MV-4-11 (cell line): Measurements from ENCODE around the gene DLX4.

Experiments used
- DNase-seq: peaks from one replicate; lab custom pipeline; 2025; lab: John Stamatoyannopoulos, UW

DLX4 gene

DNA sequence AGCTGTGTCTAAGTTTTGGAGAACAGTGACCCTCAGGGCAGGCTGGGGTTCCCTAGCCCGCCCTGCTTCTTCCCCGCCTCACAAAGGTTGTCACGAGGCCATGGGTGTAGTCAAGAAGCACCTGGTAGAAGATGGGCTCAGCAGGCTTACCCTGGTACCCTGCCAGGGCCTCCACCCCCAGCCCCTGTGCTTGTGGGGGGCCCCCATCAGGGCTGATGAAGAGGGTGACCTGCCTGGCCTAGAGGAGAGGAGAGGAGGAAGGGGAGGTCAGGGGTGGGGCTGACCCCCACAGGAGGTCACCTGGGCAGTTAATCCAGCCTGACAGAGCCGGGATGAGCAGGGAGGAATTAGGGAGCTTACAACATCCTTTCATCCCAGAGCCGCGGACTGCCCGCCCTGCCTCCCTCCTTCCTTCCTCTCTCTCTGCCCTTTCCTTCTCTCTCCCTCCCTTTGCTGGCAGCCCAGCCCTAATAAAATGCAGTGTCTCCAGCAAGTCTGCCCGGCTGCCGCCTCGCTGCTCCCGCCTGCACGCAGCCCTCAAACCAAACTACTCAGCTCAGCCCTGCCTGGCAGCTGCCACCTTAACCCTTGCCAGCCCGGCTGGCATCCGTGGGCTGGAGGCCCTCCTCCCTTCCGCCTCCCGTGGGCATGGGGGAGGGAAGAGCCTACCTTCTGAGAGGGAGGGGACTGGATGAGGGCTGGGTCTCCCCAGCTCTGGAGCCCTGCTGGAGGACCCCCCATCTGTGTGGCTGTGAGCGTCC lies 18.9 kb downstream of the DLX4 start:
- no peak for DNase-seq

- no peak for DNase-seq
These were observed 20.5 kb downstream of the DLX4 start for GRCh38 chr17:49989518-49989880.

- DNase-seq, result no peak
These were observed 21.3 kb downstream of the DLX4 start for GRCh38 chr17:49990331-49990730.

DNA sequence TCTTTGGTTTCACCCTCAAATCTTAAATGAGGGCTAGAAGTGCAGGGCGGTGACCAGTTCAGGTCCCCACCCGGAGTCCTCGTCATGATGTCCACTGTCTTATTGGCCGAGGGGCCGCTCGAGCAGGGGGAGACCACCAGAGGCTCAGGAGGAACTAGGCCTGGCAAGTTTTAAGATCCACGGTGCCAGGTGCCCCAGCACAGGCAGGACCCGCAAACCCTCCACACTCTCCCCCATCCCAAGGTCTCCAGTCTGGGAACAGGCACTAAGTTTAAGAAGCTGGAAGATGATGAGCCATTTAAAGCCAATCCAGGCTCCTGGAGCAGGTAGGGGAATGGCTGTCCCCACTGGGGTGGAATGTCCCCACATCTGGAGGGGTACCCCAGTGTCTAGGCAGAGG lies 21.9 kb downstream of the DLX4 start:
- DNase-seq, result no peak

- DNase-seq, result no peak
These were observed 22.4 kb downstream of the DLX4 start for GRCh38 chr17:49991409-49991808.

GRCh38 chr17:49992191-49992932 lies 23.4 kb downstream of the DLX4 start:
- no peak for DNase-seq

- no peak for DNase-seq
These were observed 24.0 kb downstream of the DLX4 start for GRCh38 chr17:49992933-49993422.

DNA sequence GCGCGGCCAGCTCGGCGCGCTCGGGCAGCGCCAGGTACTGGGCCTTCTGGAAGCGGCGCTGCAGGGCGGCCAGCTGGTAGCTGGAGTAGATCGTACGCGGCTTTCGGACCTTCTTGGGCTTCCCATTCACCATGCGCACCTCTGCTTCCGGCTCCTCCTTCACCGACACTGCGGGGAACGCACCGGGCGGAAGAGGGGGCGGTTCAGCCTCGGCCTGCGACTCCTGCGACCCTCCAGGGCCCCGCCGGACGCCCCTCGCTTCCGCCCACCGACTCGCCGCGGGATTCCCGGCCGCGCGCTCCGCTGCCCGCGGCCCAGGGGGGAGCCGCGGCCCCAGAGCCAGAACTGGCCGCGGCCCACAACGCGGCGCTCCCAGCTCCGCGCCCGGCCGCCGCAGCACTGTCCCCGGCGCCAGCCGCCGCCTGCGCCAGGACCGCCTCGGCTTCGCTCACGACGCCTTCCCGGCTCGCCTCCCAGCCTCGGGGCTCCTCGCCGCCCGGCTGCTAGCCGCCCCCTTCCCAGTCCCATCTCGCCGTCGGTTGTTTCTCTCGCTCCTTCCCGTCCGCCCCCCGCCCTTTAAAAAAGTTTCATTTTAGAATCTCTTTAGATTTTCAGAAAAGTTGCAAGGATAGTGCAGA lies 24.6 kb downstream of the DLX4 start:
- DNase-seq, result no peak

DNA sequence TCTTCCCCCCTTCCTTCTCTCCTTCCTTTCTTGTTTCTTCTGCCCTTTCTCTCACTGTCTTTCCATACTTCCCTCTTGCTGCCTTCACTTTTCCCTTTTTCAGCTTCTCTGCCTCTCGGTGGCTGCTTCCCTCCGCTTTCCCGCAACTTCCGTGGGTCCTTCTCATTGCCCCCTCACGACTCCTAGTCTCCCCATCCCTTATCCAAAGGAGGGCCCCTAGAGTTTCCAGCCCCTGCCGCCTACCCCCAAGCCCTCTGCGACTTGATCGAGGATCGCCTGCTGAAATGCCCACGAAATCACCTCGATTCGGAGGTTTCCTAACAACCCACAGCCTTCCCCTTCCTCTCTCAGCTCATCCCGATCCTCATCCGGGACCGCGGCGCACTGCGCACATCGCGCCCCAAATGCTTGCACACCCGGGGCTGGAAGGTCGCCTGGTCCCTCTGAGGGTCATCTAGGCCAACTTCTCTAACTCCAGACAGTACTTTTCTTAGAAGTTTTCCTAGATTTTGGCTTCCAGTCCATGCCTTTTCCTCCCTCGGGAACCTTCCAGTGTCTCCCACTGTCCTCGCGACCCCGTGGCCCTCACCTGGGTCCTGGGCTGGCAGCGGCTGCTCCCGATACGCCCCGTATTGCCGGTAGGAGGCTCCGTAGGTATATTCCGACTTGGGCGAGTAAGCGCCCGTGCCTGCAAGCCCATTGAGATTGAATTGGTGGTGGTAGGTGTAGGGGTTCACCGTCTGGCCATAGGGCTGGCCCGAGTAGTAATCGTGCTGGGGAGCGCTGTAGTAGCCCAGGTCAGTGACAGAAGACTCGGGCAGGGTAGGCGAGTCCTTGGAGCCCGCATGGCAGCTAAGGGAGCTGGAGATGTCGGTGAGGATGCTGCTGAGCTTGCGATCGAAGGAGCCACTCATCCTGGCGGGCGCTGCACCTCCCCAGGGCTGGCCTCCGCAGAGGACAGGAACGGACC lies 25.4 kb downstream of the DLX4 start:
- no peak for DNase-seq

GRCh38 chr17:49995055-49995738 lies 26.2 kb downstream of the DLX4 start, which contains the start of gene DLX3:
Gene DLX3, minus strand, starts transcription at chr17:49995224. Its CDS starts 226 bp downstream, at chr17:49994998.
- DNase-seq, result peak; percentile 4

DNA sequence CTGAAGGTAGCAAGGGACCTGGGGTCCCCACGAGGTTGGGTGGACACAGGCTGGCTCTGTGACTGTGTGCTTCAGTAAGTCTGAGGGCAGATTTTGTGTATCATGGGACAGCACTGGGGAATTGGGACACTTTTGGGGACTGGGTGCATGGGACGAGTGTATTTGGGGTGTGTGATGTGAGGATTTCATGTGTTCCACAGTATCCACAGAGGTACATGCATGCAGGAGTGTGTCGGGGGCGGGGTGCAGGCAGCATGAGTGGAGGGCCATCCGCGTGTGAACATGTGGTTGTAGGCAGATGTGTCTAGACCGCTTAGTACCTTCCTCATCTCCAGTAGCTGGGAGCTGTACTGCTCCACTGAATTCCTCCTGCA lies 27.1 kb downstream of the DLX4 start:
- no peak for DNase-seq

- peak; percentile 6 for DNase-seq
These were observed 27.7 kb downstream of the DLX4 start for GRCh38 chr17:49996495-49997300.

DNA sequence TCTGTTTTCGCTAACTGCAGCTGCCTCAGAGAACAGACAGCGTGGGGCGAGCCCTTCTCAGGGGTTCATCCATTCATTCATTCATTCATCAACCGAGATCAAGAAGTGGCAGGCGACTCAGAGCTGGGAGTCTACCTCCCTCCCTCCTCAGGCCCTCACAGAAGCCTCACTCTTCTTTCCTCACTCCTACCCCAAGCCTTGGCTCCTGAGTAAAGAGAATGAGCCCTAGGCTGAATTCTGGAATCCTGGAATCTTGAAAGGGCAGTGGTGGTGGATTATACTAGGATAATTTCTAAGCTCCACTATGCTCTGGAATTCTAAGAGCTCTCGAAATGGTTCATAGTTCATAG lies 28.3 kb downstream of the DLX4 start:
- DNase-seq, result no peak

DNA sequence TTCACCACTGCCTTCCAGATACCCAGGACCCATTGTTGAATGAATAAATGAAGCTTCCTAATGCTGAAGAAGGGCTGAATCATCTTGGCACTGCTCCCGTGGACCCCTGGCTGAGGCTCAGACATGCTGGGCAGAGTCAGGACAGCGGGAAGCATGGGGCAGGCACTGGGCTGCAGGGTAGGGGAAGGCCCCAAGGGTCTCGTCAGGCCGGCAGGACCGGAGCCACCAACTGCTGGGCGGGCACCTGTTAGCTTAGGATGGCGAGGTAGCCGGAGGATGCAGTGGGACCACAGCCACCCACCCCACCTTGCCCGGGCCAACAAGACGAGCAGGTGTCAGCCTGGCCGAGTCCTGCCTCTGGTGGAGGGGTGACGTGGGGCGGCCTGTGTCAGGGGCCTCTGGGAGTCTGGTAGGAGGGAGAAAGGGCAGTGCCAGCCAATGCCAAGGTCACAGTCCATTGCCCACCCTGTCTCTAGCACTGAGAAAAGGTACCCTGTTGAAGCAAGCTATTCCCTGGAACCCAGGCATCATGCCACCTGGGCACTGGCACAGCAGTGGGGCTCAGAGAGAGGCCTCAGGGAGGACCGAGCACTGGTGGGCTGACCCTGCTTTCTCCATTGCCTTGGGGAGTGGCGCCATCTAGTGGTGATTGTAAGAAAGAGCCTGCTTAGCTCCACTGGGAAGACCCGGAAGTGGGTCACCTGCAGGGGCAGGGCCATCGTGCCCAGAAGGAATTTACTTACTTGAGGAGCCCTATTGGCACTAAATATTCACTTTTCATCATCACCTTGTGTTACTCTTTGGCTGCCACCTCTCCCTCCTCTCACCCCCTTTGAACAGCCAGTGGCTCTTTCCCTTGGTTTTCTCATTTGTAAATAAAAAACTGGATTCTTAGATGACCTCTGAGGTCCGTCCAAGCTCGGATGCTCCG lies 29.0 kb downstream of the DLX4 start:
- peak; percentile 76 for DNase-seq

GRCh38 chr17:49998836-49999511 lies 30.0 kb downstream of the DLX4 start:
- DNase-seq, result no peak

GRCh38 chr17:50003911-50004310 lies 34.9 kb downstream of the DLX4 start:
- DNase-seq, result no peak

GRCh38 chr17:50009282-50009681 lies 40.3 kb downstream of the DLX4 start:
- DNase-seq, result no peak

DNA sequence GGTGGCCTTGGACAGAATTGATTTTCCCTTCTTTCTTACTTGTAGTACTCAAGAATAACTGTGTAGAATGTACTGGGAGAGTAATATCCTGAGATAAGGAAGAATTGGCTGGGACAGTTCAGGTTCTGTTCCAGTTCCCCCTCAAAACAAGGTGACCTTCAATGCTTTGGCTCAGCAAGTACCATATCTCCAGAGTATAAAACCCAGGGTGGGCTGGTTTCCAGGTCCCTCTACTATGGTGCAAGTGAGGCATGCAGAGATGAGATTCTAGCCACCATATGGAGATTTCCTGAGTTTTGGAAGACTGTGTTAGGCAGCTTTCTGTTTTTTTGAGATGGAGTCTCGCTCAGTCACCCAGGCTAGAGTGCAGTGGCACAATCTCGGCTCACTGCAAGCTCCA lies 44.1 kb downstream of the DLX4 start:
- no peak for DNase-seq
